ENCODE results near the gene TRIM33.

DNA sequence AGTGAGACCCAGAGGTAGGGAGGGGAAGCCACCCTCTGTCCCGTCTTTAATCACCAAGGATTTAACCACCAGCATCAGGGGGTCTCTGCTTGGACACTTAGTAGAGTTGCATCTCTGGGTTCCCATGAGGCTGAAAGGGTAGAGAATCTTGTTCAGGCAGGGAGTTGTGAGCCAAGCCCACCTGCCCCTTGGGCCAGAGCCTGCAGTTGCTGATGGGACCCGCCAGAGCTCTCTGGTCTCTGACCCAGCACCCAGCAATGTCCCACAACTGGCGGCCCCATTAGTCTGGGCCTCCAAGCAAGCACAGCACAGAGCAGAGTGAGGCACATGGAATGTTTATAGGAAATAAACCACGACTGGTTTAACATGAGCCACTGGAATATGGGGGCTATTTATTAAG is 166.3 kb downstream of the TRIM33 start:
- TF ChIP-seq CTCF (IDR thresholded peaks at IDR 0.05) (no peak), POLR2AphosphoS5 (IDR thresholded peaks at IDR 0.05) (no peak), POLR2A (IDR thresholded peaks at IDR 0.05) (no peak)

Data from gastroesophageal sphincter (tissue), 3 donors.